ENCODE results near the gene LUC7L2. TPM values are rescaled to one million over a fixed set of nuclear protein-coding genes. Genes with fewer than 3 reads are reported as not detected.
A peak's percentile ranks its signal among the peaks of the same experiment; 100 is the strongest.
"Not testable (repeated sequence)": the region's sequence is repeated elsewhere in the genome, so short reads cannot be mapped to it uniquely, and the experiment has no call there.

The LUC7L2 gene
- polyA plus RNA-seq, 3 donors from 2014 or later, result 44.4 to 74.2 (median 46.3) TPM

GRCh38 chr7:139393621-139394211 lies 34.0 kb downstream of the LUC7L2 start:
- peaks cover 28 to 77% of the 10 kb centered on the region in 2 donors for H3K4me1 Mint-ChIP-seq
- H3K4me3 Mint-ChIP-seq, result no peak overlapping the region
- peaks cover 8 to 21% (median 10%) of the 10 kb centered on the region in 3 donors for H3K36me3 Mint-ChIP-seq
- H3K9me3 Mint-ChIP-seq, result no peaks in the 10 kb centered on the region
- peak overlapping the region in 4 of 6 donors; percentile 39 to 76 (median 48) for H3K27ac Mint-ChIP-seq
- no peak for DNase-seq
- H3K27me3 Mint-ChIP-seq (ENCODE audit: low read depth in 3 of 3), result peaks cover 0 to 3% (median 0%) of the 10 kb centered on the region in 3 donors

DNA sequence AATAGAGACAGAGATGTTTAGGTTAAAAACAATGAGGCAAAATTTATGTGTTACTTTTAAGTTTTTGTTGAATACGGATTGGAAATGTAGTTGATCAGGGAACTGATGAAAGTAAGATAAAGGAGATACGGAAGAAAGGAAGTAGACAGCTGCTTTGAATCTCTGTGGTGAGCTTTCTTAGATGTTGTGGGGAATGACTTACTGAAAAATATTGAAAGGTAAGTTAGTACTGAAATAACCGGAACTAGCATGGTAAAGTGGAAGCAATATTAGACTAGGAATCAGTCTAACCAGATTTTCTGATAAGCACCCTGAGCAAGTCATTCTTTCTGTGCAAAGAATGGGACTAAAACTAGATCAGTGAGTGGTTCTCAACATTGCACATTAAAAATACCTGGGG lies 34.8 kb downstream of the LUC7L2 start:
- peaks cover 0 to 3% (median 0%) of the 10 kb centered on the region in 3 donors for H3K27me3 Mint-ChIP-seq (ENCODE audit: low read depth in 3 of 3)
- peak overlapping the region; percentile 0 to 76 (median 39) for H3K27ac Mint-ChIP-seq
- peaks cover 28 to 71% of the 10 kb centered on the region in 2 donors for H3K4me1 Mint-ChIP-seq
- H3K9me3 Mint-ChIP-seq, result no peaks in the 10 kb centered on the region
- H3K36me3 Mint-ChIP-seq, result peaks cover 4 to 22% (median 10%) of the 10 kb centered on the region in 3 donors
- H3K4me3 Mint-ChIP-seq, result peak overlapping the region in 1 of 5 donors; percentile 28
- DNase-seq, result no peak

- Mint-ChIP-seq H3K9me3 (no peaks in the 10 kb centered on the region), H3K4me1 (peaks cover 26 to 60% of the 10 kb centered on the region in 2 donors), H3K4me3 (no peak overlapping the region)
Observed at GRCh38 chr7:139396323-139396951, 36.7 kb downstream of the LUC7L2 start.

GRCh38 chr7:139397192-139397591 lies 37.5 kb downstream of the LUC7L2 start:
- DNase-seq, result no peak
- Mint-ChIP-seq H3K4me3 (no peak overlapping the region), H3K9me3 (no peaks in the 10 kb centered on the region), H3K36me3 (peaks cover 3 to 18% (median 9%) of the 10 kb centered on the region in 3 donors), H3K27ac (peak overlapping the region in 1 of 6 donors; percentile 49), H3K27me3 (ENCODE audit: low read depth in 3 of 3) (no peaks in the 10 kb centered on the region), H3K4me1 (peaks cover 26 to 54% of the 10 kb centered on the region in 2 donors)

More at GRCh38 chr7:139396323-139396951, 36.7 kb downstream of the LUC7L2 start:
- Mint-ChIP-seq H3K36me3 (peaks cover 3 to 18% (median 9%) of the 10 kb centered on the region in 3 donors), H3K27me3 (ENCODE audit: low read depth in 3 of 3) (no peaks in the 10 kb centered on the region), H3K27ac (peak overlapping the region in 3 of 6 donors; percentile 6 to 71 (median 60))
- DNase-seq, result no peak

DNA sequence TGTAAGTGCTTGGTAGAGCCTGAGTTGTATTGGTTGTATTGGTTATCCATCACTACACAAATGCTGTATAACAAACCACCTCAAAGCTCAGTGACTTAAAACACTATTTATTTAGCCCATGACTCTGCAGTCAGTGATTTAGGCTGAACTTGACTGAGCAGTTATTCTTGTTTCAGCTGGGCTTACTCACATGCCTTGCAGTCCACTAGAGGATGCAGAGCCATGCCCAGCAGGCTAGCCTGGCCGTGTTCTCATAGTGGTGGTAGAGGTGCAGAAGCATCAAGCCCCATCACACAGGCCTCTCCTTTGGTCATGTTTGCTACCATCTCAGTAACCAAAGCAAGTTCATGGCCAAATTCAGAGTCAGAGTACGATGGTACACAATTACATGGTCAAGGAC lies 43.9 kb downstream of the LUC7L2 start:
- DNase-seq, result no peak
- peaks cover 19 to 55% (median 31%) of the 10 kb centered on the region in 3 donors for H3K36me3 Mint-ChIP-seq
- no peaks in the 10 kb centered on the region for H3K27me3 Mint-ChIP-seq (ENCODE audit: low read depth in 3 of 3)
- peak overlapping the region in 1 of 6 donors; percentile 63 for H3K27ac Mint-ChIP-seq
- no peak overlapping the region for H3K4me3 Mint-ChIP-seq
- peaks cover 4 to 8% of the 10 kb centered on the region in 2 donors for H3K4me1 Mint-ChIP-seq
- H3K9me3 Mint-ChIP-seq, result no peaks in the 10 kb centered on the region

GRCh38 chr7:139407555-139407954 lies 47.9 kb downstream of the LUC7L2 start:
- Mint-ChIP-seq H3K27ac (no peak overlapping the region), H3K36me3 (peaks cover 26 to 63% (median 33%) of the 10 kb centered on the region in 3 donors), H3K4me1 (peaks cover 4 to 5% of the 10 kb centered on the region in 2 donors)

DNA sequence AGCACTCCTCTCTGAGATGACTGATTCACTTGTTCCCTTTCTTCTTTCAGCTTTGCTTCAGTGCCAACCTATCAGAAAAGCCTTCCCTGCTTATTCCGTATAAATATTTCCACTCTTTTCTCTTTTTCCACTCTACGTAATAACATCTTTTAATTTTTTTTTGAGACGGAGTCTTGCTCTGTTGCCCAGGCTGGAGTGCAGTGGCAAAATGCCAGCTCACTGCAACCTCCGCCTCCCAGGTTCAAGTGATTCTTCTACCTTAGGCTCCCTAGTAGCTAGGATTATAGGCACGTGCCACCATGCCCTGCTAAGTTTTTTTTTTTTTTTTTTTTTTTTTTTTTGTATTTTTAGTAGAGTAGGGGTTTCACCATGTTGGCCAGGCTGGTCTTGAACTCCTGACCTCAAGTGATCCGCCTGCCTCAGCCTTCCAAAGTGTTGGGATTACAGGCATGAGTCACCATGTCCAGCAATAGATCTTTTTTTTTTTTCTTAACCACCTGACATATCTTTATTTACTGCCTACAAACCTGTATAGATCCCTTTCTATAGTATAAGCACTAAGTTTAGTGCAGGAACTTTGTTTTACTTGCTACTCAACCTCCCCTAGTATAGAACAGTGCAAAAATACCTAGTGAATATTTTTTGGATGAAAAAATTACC lies 55.2 kb downstream of the LUC7L2 start:
- H3K4me3 Mint-ChIP-seq; DNase-seq; H3K4me1 Mint-ChIP-seq; H3K9me3 Mint-ChIP-seq; H3K27me3 Mint-ChIP-seq (ENCODE audit: low read depth in 3 of 3): not testable (repeated sequence)
- peaks cover 11 to 53% (median 29%) of the 10 kb centered on the region in 3 donors for H3K36me3 Mint-ChIP-seq
- peak overlapping the region in 5 of 6 donors; percentile 19 to 40 (median 22) for H3K27ac Mint-ChIP-seq

More at GRCh38 chr7:139407555-139407954, 47.9 kb downstream of the LUC7L2 start:
- H3K4me3 Mint-ChIP-seq, result no peak overlapping the region
- DNase-seq, result no peak
- H3K27me3 Mint-ChIP-seq (ENCODE audit: low read depth in 3 of 3), result no peaks in the 10 kb centered on the region
- H3K9me3 Mint-ChIP-seq, result no peaks in the 10 kb centered on the region

GRCh38 chr7:139416405-139416804 lies 56.7 kb downstream of the LUC7L2 start:
- no peak for DNase-seq
- Mint-ChIP-seq H3K36me3 (peaks cover 11 to 49% (median 29%) of the 10 kb centered on the region in 3 donors), H3K9me3 (peaks cover 0 to 1% (median 0%) of the 10 kb centered on the region in 6 donors), H3K27ac (peak overlapping the region in 2 of 6 donors; percentile 22 to 43), H3K4me3 (no peak overlapping the region), H3K4me1 (no peaks in the 10 kb centered on the region), H3K27me3 (ENCODE audit: low read depth in 3 of 3) (peaks cover 0 to 1% (median 0%) of the 10 kb centered on the region in 3 donors)

DNA sequence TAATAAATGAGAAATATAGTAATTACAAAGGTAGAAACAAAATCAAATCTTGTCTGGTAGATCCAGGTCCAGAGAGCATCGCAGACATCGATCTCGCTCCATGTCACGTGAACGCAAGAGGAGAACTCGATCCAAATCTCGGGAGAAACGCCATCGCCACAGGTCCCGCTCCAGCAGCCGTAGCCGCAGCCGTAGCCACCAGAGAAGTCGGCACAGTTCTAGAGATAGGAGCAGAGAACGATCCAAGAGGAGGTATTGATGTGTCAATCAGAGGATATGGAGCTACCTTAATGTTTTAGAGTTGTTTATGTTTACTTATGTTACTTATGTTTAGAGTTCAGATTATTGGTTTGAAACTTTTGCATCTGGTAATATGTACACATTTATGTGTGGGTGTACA lies 57.8 kb downstream of the LUC7L2 start:
- H3K27ac Mint-ChIP-seq, result no peak overlapping the region
- H3K9me3 Mint-ChIP-seq, result peaks cover 0 to 1% (median 0%) of the 10 kb centered on the region in 6 donors
- H3K36me3 Mint-ChIP-seq, result peaks cover 8 to 45% (median 29%) of the 10 kb centered on the region in 3 donors
- no peak for DNase-seq
- H3K4me1 Mint-ChIP-seq, result peaks cover 0 to 1% of the 10 kb centered on the region in 2 donors
- no peak overlapping the region for H3K4me3 Mint-ChIP-seq
- H3K27me3 Mint-ChIP-seq (ENCODE audit: low read depth in 3 of 3), result peaks cover 0 to 1% (median 0%) of the 10 kb centered on the region in 3 donors

- H3K9me3 Mint-ChIP-seq, result peaks cover 0 to 1% (median 0%) of the 10 kb centered on the region in 6 donors
- DNase-seq, result no peak
- peaks cover 4 to 30% (median 28%) of the 10 kb centered on the region in 3 donors for H3K36me3 Mint-ChIP-seq
- no peak overlapping the region for H3K4me3 Mint-ChIP-seq
- H3K4me1 Mint-ChIP-seq, result peaks cover 0 to 3% of the 10 kb centered on the region in 2 donors
- H3K27me3 Mint-ChIP-seq (ENCODE audit: low read depth in 3 of 3), result no peaks in the 10 kb centered on the region
- peak overlapping the region in 2 of 6 donors; percentile 30 to 48 for H3K27ac Mint-ChIP-seq
Observed at GRCh38 chr7:139421123-139421522, 61.4 kb downstream of the LUC7L2 start.

DNA sequence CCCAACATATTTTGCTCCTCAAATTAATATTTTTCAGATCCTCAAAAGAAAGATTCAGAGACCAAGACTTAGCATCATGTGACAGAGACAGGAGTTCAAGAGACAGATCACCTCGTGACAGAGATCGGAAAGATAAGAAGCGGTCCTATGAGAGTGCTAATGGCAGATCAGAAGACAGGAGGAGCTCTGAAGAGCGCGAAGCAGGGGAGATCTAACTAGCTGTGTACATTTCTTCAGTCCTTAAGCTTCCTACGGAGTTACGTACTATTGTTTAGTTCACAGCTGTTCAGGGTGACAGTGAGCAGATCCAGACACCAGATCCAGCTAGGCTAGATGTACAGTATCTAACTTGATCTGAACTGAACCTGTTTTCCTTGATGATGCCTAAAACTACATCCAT lies 62.4 kb downstream of the LUC7L2 start:
- Mint-ChIP-seq H3K9me3 (peaks cover 0 to 1% (median 0%) of the 10 kb centered on the region in 6 donors), H3K27ac (peak overlapping the region in 1 of 6 donors; percentile 2), H3K4me3 (no peak overlapping the region), H3K27me3 (ENCODE audit: low read depth in 3 of 3) (peaks cover 0 to 2% (median 0%) of the 10 kb centered on the region in 3 donors), H3K4me1 (peaks cover 5 to 6% of the 10 kb centered on the region in 2 donors), H3K36me3 (peaks cover 4 to 26% (median 22%) of the 10 kb centered on the region in 3 donors)
- no peak for DNase-seq

- Mint-ChIP-seq H3K4me3 (no peak overlapping the region), H3K4me1 (peaks cover 7 to 13% of the 10 kb centered on the region in 2 donors), H3K27ac (peak overlapping the region in 1 of 6 donors; percentile 23), H3K27me3 (ENCODE audit: low read depth in 3 of 3) (peaks cover 0 to 2% (median 2%) of the 10 kb centered on the region in 3 donors), H3K9me3 (peaks cover 0 to 1% (median 0%) of the 10 kb centered on the region in 6 donors), H3K36me3 (peaks cover 4 to 25% (median 18%) of the 10 kb centered on the region in 3 donors)
- no peak for DNase-seq
Observed at GRCh38 chr7:139423091-139423490, 63.4 kb downstream of the LUC7L2 start.

GRCh38 chr7:139424004-139424403 lies 64.3 kb downstream of the LUC7L2 start:
- Mint-ChIP-seq H3K27me3 (ENCODE audit: low read depth in 3 of 3) (peaks cover 0 to 2% (median 2%) of the 10 kb centered on the region in 3 donors), H3K9me3 (peaks cover 0 to 1% (median 0%) of the 10 kb centered on the region in 6 donors), H3K27ac (peak overlapping the region in 1 of 6 donors; percentile 21), H3K36me3 (peaks cover 4 to 24% (median 18%) of the 10 kb centered on the region in 3 donors), H3K4me3 (no peak overlapping the region), H3K4me1 (peaks cover 7 to 13% of the 10 kb centered on the region in 2 donors)
- no peak for DNase-seq

Data from immature natural killer cell (primary cell).